ENCODE measurements around the gene CAMK2B. TPM values are rescaled to one million over a fixed set of nuclear protein-coding genes. Genes with fewer than 3 reads are reported as not detected.
A peak's percentile ranks its signal among the peaks of the same experiment; 100 is the strongest.

CAMK2B gene
- polyA plus RNA-seq, 2 of the 4 experiments (the other 2 are of a cell fraction): 0.17 TPM; not detected in 1

- ATAC-seq (no peak), DNase-seq (ENCODE audit: low read depth in 1 of 2, low spot score in 1 of 2) (no peak), FAIRE-seq (no peak)
- Histone ChIP-seq H3K4me3 (no peak overlapping the region), H3K4me2 (no peak overlapping the region), H3K27ac (no peak overlapping the region), H3K4me1 (no peaks in the 10 kb centered on the region), H3K9me3 (no peaks in the 10 kb centered on the region)
- 76% methylated on average over 9 of the region's 11 CpGs for WGBS (ENCODE audit: missing lambda C conversion rate)
- CTCF ChIA-PET: interaction anchor here (0.9 to 1.6 kb wide), 2 partner anchors 90 to 255 kb away, joined by 3 to 4 read pairs; no protein-coding TSS in a partner anchor
- TF ChIP-seq JUNB (IDR thresholded peaks at IDR 0.05) (no peak), HMGXB4 (CRISPR knock-in tag; IDR thresholded peaks at IDR 0.05; ENCODE audit: borderline replicate concordance) (no peak), ZC3H11A (IDR thresholded peaks at IDR 0.05) (no peak), KDM1A (IDR thresholded peaks at IDR 0.05; ENCODE audit: low read depth) (no peak), CHD4 (IDR thresholded peaks at IDR 0.05; ENCODE audit: borderline replicate concordance) (no peak), POLR2A (IDR thresholded peaks at IDR 0.05; ENCODE audit: low read length) (no peak), RFX5 (IDR thresholded peaks at IDR 0.05) (no peak), HDAC2 (IDR thresholded peaks at IDR 0.05) (no peak)
- POLR2A ChIA-PET: no interaction called here
Measured at GRCh38 chr7:44222074-44222473, 103.3 kb downstream of the CAMK2B start.

DNA sequence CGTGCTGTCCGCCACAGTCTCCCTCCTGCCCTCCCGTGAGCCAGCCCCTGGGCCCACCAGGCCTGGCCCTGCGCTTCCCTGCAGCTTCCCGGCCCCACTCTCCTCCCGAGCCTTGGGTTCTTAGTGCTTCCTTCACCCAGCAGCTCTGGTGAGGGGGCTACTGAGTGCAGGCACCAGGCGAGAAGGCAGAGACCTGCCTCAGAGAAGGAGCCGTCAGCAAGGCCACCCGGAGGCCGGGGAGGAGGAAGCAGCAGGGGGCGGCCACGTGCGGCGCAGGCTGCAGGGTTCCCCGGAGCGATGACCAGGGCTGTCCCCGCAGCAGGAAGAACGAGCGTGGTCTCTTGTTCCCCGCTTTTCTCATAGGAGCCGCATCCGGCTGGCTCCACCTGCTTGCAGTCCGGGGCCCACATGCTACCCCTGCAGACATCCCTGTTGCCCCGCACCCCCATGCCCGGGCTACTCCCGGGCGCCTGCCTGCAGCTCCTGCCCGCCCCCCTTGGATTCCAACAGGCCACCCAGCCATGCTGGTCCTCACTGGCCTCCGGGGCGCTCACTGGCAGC, 104.1 kb downstream of the CAMK2B start:
- WGBS (ENCODE audit: missing lambda C conversion rate): 74% methylated on average over 17 of the region's 30 CpGs
- Histone ChIP-seq H3K4me2 (no peak overlapping the region), H3K9me3 (no peaks in the 10 kb centered on the region), H3K4me3 (no peak overlapping the region), H3K4me1 (no peaks in the 10 kb centered on the region), H3K27ac (no peak overlapping the region)
- DNase-seq (ENCODE audit: low read depth in 1 of 2, low spot score in 1 of 2): no peak
- ChIA-PET CTCF (interaction anchor here (0.9 to 1.6 kb wide), 4 partner anchors 10 to 256 kb away, joined by 3 read pairs; no protein-coding TSS in a partner anchor), POLR2A (no interaction called here)
- TF ChIP-seq ESRRA (IDR thresholded peaks at IDR 0.05; ENCODE audit: borderline replicate concordance, low read length) (no peak), ZC3H11A (IDR thresholded peaks at IDR 0.05) (no peak), CEBPB (IDR thresholded peaks at IDR 0.05) (no peak), NR3C1 (IDR thresholded peaks at IDR 0.05) (no peak), HOXB13 (CRISPR knock-in tag; IDR thresholded peaks at IDR 0.05; ENCODE audit: low read depth) (no peak), HOXB5 (CRISPR knock-in tag; IDR thresholded peaks at IDR 0.05) (no peak), ZNF302 (CRISPR knock-in tag; IDR thresholded peaks at IDR 0.05) (no peak), HES2 (IDR thresholded peaks at IDR 0.05) (no peak), FOSB (CRISPR knock-in tag; IDR thresholded peaks at IDR 0.05) (no peak)
- FAIRE-seq: no peak
- peak in 1 of 2 experiments; percentile 30; a peak in 2 of 6 replicates for ATAC-seq

DNA sequence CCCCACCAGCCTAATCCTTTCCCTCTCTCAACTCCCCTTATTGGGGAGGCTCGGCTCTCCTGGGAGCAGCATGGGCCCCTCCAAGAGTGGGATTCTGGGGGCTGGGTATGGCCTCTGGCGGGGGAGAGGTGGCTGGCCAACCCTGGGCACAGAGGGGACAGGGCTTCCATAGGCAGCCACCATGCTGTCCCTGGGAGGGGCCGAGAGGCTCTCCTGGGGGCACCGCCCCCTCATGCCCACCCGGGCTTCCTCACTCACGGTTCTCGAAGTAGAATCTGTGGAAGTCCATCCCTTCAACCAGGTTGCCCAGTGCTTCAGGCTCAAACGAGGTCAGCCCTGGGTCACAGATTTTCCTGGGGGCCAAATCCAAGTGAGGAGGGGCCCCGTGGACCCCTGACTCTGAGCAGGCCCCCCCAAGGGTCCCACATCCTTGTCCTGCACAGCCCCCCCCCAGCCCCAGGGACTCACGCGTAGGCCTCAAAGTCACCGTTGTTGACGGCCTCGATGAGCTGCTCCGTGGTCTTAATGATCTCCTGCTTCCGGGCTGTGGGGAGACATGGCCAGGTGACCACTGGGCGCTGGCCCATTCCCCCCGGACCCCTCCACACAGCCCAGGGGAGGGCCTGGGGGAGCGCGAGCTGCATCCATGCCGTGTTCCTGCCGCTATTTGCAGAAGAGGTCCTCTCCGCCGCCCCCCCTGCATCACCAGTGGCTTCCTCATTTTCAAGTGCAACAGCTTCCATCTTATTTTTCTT, 104.9 kb downstream of the CAMK2B start:
- Histone ChIP-seq H3K4me2 (no peak overlapping the region), H3K4me1 (no peaks in the 10 kb centered on the region), H3K27ac (no peak overlapping the region), H3K9me3 (no peaks in the 10 kb centered on the region), H3K4me3 (no peak overlapping the region)
- whole genome bisulfite sequencing (ENCODE audit: missing lambda C conversion rate): 76% methylated on average over 22 of the region's 24 CpGs
- no peak for TF ChIP-seq ZFP36 (IDR thresholded peaks at IDR 0.05; ENCODE audit: borderline replicate concordance, partially characterized antibody)
- TF ChIP-seq HMGXB4 (CRISPR knock-in tag; IDR thresholded peaks at IDR 0.05; ENCODE audit: borderline replicate concordance): no peak
- TF ChIP-seq FOSL2 (IDR thresholded peaks at IDR 0.05): no peak
- TF ChIP-seq FOSL2 (CRISPR knock-in tag; IDR thresholded peaks at IDR 0.05): no peak
- TF ChIP-seq, protein P1, sequence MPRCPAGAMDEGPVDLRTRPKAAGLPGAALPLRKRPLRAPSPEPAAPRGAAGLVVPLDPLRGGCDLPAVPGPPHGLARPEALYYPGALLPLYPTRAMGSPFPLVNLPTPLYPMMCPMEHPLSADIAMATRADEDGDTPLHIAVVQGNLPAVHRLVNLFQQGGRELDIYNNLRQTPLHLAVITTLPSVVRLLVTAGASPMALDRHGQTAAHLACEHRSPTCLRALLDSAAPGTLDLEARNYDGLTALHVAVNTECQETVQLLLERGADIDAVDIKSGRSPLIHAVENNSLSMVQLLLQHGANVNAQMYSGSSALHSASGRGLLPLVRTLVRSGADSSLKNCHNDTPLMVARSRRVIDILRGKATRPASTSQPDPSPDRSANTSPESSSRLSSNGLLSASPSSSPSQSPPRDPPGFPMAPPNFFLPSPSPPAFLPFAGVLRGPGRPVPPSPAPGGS (IDR thresholded peaks at IDR 0.05): no peak
- TF ChIP-seq MAZ (IDR thresholded peaks at IDR 0.05; ENCODE audit: borderline replicate concordance, low read depth, low read length): no peak
- no peak for TF ChIP-seq HEYL (CRISPR knock-in tag; IDR thresholded peaks at IDR 0.05)
- TF ChIP-seq CBX8 (IDR thresholded peaks at IDR 0.05): no peak
- no peak for TF ChIP-seq RAD21 (conservative IDR thresholded peaks at IDR 0.05 in 1 of 2, IDR thresholded peaks at IDR 0.05 in 1 of 2)
- no peak for TF ChIP-seq CBX2 (IDR thresholded peaks at IDR 0.05; ENCODE audit: borderline replicate concordance, low read depth)
- TF ChIP-seq HOXB5 (CRISPR knock-in tag; IDR thresholded peaks at IDR 0.05): no peak
- TF ChIP-seq CTCF (IDR thresholded peaks at IDR 0.05): no peak
- TF ChIP-seq POLR2A (IDR thresholded peaks at IDR 0.05; ENCODE audit: low read length): no peak
- ATAC-seq: no peak
- CTCF ChIA-PET: interaction anchor here (0.9 to 1.2 kb wide), 3 partner anchors 10 to 24 kb away, joined by 3 read pairs; no protein-coding TSS in a partner anchor
- no peak for DNase-seq (ENCODE audit: low read depth in 1 of 2, low spot score in 1 of 2)
- POLR2A ChIA-PET: no interaction called here
- no peak for FAIRE-seq
